ENCODE measurements around the gene SEC24C.
"Not testable (repeated sequence)": the region's sequence is repeated elsewhere in the genome, so short reads cannot be mapped to it uniquely, and the experiment has no call there.

The SEC24C gene

GRCh38 chr10:73732426-73732825 is 11.7 kb upstream of the SEC24C start:
- DNase-seq (ENCODE audit: low read depth in 2 of 2): no peak

- DNase-seq (ENCODE audit: low read depth in 2 of 2): no peak
Measured at GRCh38 chr10:73732931-73733623, 11.1 kb upstream of the SEC24C start.

GRCh38 chr10:73734028-73734720 is 10.0 kb upstream of the SEC24C start:
- DNase-seq (ENCODE audit: low read depth in 2 of 2): no peak

GRCh38 chr10:73734796-73735305 is 9.3 kb upstream of the SEC24C start:
- DNase-seq (ENCODE audit: low read depth in 2 of 2): no peak

GRCh38 chr10:73740501-73741254 is 3.5 kb upstream of the SEC24C start:
- DNase-seq (ENCODE audit: low read depth in 2 of 2): not testable (repeated sequence)

GRCh38 chr10:73742454-73742734 is 1.8 kb upstream of the SEC24C start:
- DNase-seq (ENCODE audit: low read depth in 2 of 2): no peak

- DNase-seq (ENCODE audit: low read depth in 2 of 2): no peak
Measured at GRCh38 chr10:73743327-73743904, 756 bp upstream of the SEC24C start.

- DNase-seq (ENCODE audit: low read depth in 2 of 2): peak in 1 of 2 donors; percentile 39
Measured at GRCh38 chr10:73744664-73744975, 448 bp downstream of the SEC24C start.

GRCh38 chr10:73746721-73747120 is 2.5 kb downstream of the SEC24C start:
- DNase-seq (ENCODE audit: low read depth in 2 of 2): no peak

GRCh38 chr10:73750819-73751218 is 6.6 kb downstream of the SEC24C start:
- DNase-seq (ENCODE audit: low read depth in 2 of 2): no peak

GRCh38 chr10:73756183-73756582 is 12.0 kb downstream of the SEC24C start:
- no peak for DNase-seq (ENCODE audit: low read depth in 2 of 2)

- DNase-seq (ENCODE audit: low read depth in 2 of 2): no peak
Measured at GRCh38 chr10:73758704-73759511, 14.7 kb downstream of the SEC24C start.

- DNase-seq (ENCODE audit: low read depth in 2 of 2): no peak
Measured at GRCh38 chr10:73759512-73760115, 15.4 kb downstream of the SEC24C start.

GRCh38 chr10:73761781-73762180 is 17.6 kb downstream of the SEC24C start:
- no peak for DNase-seq (ENCODE audit: low read depth in 2 of 2)

- no peak for DNase-seq (ENCODE audit: low read depth in 2 of 2)
Measured at GRCh38 chr10:73762915-73763314, 18.7 kb downstream of the SEC24C start.

GRCh38 chr10:73763343-73763742 is 19.2 kb downstream of the SEC24C start:
- no peak for DNase-seq (ENCODE audit: low read depth in 2 of 2)

GRCh38 chr10:73765066-73765465 is 20.9 kb downstream of the SEC24C start:
- no peak for DNase-seq (ENCODE audit: low read depth in 2 of 2)

- DNase-seq (ENCODE audit: low read depth in 2 of 2): no peak
Measured at GRCh38 chr10:73768881-73769280, 24.7 kb downstream of the SEC24C start.

- no peak for DNase-seq (ENCODE audit: low read depth in 2 of 2)
Measured at GRCh38 chr10:73769396-73769795, 25.2 kb downstream of the SEC24C start.

GRCh38 chr10:73771722-73772280 is 27.6 kb downstream of the SEC24C start:
- DNase-seq (ENCODE audit: low read depth in 2 of 2): peak in 1 of 2 donors; percentile 57
